GM19043 (cell line): Measurements from ENCODE around the gene PKLR.
"Not testable (repeated sequence)": the region's sequence is repeated elsewhere in the genome, so short reads cannot be mapped to it uniquely, and the experiment has no call there.

Source experiments
- ATAC-seq: cut with Tn5 transposase; IDR thresholded peaks from one replicate; pipeline ENCODE4 v1.9.1; 2021; ENCODE audit warnings: low read depth; ENCODE audit not compliant: unreplicated experiment

Gene PKLR

DNA sequence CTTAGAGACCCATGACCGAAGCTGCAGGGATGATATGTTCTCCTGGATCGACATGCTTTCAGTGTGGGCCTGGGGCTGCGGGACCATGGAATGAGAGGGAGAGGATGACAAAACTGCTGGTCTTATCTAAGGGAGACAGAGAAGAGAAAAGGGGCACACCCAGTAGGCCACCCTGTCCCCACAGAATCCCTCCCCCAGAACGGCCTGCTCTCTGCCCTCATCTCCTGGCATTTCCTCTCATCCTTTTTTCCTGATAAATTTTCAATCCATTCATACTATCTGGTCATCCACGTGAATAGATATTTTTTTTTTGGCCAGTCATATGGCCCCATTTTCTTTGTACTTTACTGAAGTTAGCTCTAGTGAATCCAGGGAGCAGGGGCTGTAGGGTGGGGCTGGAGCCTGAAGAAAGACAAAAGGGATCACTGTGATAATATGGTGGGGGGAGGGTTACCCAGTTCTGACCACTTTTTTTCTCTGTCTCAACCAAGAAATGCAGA lies at the start of gene PKLR:
Gene PKLR (minus strand): TSS at position 97 of the 500 bp plus-strand sequence. CDS start 43 bp downstream, at position 54.
- no peak for ATAC-seq

DNA sequence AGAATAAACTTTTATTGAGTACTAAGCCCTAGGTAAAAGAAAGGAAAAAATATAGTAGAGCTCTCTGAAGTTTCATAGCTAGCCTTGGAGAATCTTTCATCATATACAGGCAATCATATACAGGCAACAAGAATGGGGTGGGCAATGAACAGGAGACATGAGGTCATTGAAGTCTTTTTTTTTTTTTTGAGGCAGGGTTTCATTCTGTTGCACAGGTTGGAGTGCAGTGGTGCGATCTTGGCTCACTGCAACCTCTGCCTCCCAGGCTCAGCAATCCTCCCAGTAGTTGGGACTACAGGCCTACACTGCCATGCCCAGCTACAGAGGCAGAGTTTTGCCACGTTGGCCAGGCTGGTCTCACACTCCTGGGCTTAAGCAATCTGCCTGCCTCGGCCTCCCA lies 41.6 kb upstream of the PKLR start:
- ATAC-seq: no peak

DNA sequence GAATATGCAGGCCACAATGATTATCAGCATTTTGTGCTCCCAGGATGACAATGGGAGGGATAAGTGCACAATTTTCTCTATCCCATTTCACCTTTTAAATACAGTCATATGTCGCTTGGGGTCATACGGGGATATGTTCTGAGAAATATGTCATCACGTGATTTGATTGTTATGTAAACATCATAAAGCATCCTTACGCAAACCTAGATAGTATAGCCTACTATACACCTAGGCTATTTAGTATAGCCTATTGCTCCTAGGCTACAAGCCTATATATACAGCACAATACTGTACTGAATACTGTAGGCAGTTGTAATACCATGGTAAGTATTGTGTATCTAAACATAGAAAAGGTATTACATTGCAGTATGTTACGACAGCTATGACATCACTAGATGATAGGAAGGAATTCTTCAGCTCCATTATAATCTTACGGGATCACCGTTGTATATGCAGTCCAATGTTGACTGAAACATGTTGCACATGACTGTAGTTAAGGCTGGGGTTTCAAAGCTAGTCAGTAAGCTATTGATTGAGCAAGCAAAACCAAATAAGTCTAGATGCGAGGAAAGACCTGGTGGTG lies 38.4 kb upstream of the PKLR start:
- ATAC-seq: no peak

DNA sequence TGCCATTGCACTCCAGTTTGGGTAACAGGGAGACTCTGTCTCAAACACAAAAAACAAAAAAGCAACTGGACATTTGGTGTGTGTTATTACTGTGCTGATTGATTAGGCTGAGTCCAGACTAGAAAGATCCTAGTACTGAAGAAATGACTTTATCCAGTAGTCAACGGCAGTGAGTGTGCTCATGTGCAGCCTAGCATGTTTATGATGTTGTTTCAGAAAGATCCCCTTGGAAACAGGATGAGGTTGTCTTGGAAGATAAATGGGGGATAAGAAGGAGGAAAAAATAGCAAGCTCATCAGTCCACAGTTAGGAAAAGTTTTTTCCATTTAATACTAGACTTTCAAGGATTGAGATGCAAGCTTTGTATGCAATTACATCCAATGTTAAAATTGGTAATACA lies 33.7 kb upstream of the PKLR start:
- ATAC-seq: no peak

DNA sequence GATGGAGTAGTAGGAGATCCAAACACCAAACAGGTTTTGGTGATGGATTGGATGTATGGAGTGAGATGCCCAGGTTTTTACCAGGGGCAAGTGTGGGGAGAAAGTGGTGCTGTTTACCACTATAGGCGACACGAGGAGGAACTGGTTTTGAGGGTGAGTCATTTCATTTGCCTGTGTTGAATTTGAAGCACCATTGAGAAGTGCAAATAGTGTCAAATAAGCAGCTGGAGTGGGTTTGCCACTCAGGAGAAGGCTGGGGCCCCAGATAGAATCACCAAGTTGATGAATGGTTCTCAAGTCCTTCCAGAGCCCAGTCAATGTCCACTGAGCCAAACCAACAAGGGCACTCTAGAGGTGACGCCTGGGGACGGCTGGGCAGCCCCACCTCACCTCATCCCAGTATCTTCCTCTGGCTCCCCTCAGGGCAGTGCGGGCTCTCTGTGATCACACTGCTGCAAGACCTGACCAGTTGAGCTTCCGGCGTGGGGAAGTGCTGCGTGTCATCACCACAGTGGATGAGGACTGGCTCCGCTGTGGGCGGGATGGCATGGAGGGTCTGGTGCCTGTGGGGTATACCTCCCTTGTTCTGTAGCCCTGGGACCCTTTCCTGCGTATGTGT lies 28.9 kb upstream of the PKLR start:
- no peak for ATAC-seq

DNA sequence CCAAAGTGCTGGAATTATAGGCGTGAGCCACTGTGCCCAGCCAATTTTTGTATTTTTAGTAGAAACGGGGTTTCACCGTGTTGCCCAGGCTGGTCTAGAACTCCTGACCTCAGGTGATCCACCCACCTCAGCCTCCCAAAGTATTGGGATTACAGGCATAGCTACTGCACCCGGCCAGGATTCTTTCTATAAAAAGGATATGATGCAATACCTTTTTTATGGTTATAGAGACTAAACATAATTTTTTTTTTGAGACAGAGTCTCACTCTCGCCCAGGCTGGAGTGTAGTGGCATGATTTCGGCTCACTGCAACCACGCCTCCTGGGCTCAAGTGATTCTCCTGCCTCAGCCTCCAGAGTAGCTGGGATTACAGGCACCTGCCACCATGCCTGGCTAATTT lies 27.6 kb upstream of the PKLR start:
- not testable (repeated sequence) for ATAC-seq

DNA sequence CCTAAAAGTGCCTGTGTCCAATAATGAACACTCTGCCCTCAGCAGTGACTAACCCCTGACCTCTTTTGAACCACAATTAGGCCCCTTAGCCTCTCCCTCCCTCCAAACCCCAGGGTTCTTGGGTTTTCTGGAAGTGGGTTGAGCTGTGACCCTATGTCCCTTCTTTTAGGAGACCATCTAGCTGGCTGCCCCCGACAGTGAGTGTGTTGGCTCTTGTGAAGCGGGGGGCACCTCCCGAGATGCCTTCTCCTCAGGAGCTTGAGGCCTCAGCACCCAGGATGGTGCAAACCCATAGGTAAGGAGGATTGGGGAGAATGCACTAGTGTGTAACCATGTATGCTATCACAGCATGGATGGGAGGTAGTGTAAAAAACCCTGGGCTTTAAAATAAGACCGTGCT lies 26.7 kb upstream of the PKLR start:
- no peak for ATAC-seq

DNA sequence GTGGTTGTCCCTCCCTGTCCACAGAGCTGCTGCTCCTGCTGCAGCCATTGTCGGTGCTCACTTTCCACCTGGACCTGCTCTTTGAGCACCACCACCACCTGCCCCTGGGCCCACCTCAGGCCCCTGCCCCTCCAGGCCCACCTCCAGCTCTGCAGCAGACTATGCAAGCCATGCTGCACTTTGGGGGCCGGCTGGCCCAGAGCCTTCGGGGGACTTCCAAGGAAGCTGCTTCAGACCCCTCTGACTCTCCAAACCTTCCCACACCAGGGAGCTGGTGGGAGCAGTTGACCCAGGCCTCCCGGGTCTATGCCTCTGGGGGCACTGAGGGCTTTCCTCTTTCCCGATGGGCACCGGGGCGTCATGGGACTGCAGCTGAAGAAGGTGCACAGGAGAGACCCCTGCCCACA lies 25.4 kb upstream of the PKLR start:
- no peak for ATAC-seq

DNA sequence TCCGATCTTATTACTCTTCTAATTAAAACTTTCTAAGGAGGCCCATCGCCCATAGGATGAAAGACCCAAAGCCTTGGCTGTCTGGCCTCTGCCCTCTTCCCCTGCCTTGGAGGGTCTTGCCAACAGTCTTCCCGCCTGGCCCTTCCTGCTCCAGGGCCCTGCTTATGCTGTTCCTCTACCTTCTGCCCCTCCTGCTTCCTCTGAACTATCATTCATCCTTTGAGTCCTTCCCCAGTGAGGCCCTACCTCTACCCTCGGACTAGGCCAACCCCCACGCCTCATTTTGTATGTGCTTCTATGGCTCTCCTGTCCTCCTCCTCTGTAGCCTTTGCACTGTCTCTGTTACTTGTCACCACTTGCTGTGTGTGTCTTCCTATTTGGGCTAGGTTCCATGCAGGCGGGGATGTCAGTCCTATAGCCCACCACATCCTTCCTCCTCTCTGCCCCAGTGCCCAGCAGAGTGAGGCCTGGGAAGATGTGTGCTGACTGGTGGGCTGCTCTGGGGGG lies 24.8 kb upstream of the PKLR start:
- ATAC-seq: no peak

DNA sequence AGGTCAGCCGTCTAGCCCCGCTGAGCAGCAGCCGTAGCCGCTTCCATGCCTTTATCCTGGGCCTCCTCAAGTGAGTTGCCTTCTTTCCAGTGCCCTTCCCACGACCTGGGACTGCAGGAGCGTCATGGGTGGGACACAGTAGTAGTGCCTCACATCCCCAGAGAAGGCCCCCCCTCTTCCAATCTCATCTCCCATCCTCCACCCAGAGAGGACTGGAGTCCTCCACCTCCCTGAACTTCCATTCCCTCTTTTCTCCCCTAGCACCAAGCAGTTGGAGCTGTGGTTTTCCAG lies 24.3 kb upstream of the PKLR start:
- no peak for ATAC-seq

DNA sequence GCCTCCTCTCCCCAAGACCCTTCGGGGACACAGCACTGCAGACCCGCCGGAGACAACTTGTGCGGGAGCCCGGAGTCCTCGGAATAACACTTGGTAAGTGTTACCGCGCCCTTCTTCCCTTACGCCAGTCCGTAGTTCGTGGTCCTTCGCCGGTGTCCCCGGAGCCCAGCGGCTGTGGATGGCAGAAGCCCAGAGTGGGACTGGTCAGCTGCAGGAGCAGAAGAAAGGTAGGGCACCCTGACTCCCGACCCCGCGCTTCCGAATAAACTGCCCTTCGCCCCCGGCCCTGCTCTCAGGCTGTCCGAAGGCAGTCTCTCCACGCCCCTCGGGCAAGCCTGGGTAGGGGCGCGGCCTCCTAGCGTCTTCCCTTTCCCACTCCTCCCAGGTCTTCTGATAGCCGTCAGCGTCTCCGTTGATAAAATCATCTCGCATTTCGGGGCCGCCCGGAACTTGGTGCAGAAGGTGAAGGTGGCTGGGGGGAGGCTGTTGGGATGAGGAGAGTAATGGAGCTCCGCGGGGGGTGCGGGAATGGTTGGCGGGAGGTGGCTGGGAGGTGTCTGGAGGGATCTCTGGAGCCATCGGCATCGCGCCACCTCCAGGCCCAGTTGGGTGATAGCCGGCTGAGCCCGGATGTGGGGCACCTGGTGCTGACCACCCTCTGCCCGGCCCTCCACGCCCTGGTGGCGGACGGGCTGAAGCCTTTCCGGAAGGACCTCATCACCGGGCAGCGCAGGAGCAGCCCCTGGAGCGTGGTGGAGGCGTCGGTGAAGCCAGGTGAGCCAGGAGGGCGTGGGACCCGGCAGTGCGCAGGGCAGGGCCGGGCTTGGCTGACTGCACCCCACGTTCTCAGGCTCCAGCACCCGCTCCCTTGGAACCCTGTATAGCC lies 23.7 kb upstream of the PKLR start:
- no peak for ATAC-seq

DNA sequence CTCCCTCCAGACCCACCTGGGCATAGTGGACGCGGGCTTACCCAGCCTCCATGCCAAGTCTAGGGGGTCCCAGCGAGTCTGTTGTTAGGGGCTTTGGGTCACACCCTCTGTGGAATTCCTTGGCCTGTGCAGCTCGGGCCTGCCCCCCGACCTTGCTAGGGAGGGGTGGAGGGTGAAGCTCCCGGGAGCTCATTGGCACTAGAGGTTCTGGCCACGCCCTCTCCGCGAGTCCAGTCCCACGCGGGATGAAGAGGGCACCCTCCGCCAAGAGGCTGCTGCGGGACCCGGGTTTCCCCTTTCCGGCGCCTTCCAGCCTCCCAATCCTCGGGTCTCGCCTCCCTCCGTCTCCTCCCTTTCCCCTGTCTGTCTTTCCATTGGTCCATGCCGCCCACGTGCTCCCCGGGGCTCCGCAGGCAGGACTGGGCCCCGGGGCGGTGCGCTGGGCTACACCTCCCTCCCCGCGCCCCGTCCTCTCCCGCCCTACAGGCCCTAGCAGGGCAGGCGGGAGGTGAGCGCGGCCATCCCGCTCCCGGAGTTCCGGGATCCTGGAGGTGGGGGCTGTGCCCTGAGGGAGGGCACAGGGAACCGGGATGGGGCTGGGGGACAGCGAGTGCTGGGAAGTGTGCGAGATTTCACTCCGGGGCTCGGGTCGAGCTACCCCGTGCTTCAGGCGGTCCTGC lies 22.9 kb upstream of the PKLR start:
- ATAC-seq: peak; percentile 69

DNA sequence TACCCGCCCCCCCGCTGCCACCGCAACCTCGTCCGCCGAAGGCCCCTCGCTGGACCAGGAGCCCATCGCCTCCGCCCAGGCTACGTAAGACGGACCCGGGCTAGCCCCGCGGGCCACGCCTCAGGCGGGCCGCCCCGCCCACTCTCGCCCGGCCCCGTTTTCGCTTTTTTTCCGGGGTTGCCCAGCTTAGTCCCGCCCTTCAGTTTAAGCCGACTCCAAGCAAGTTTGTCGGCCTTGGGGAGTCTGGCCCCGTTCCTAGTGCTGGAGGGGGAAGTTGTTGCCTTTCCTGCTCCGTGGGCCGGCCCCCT lies 22.4 kb upstream of the PKLR start:
- ATAC-seq: peak; percentile 33

DNA sequence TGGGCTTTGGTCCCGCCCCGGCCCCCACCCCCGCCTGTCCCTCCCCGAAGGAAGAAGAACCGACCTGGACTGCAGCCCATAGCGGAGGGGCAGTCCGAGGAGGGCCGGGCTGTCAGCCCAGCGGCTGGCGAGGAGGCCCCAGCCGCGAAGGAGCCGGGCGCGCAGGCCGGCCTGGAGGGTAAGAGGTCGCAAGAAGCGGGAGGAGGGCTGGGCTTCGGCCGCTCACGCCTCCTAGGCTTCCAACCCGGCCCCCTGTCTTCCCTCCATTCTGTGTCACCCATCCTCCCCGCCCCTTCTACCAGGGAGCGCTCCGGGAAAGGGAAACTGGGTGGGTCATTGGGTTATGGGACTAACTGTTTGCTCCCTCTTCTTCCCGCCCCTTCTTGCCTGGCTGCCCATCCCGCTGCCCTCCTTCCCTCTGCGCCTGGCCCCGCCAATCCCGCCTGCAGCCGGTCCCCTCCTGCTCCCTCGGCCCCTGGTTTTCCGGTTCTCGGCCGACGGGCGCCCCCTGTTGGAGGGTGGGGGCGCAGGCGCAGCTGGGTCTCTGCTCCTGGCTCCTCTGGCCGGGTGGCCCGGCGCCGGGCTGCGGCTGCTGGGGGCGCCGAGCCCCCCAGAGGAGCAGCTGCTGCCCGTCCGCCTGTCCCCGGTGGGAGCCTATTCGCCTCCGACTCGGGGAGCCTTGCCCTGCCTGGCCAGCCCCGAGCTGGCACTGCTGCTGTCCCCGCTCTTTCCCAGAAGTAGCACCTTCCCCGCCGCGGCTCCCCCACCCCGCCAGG lies 21.9 kb upstream of the PKLR start:
- ATAC-seq: peak; percentile 28

DNA sequence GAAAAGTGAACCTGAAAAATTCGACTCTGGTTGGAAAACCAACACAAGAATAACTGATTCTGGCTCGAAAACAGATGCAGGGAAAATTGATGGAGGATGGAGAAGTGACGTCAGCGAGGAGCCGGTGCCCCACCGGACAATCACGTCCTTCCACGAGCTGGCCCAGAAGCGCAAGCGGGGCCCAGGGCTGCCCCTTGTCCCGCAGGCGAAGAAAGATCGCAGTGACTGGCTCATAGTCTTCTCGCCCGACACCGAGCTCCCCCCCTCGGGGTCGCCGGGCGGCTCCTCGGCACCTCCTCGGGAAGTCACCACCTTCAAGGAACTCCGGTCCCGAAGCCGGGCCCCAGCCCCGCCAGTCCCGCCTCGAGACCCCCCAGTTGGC lies 21.3 kb upstream of the PKLR start:
- ATAC-seq: no peak

DNA sequence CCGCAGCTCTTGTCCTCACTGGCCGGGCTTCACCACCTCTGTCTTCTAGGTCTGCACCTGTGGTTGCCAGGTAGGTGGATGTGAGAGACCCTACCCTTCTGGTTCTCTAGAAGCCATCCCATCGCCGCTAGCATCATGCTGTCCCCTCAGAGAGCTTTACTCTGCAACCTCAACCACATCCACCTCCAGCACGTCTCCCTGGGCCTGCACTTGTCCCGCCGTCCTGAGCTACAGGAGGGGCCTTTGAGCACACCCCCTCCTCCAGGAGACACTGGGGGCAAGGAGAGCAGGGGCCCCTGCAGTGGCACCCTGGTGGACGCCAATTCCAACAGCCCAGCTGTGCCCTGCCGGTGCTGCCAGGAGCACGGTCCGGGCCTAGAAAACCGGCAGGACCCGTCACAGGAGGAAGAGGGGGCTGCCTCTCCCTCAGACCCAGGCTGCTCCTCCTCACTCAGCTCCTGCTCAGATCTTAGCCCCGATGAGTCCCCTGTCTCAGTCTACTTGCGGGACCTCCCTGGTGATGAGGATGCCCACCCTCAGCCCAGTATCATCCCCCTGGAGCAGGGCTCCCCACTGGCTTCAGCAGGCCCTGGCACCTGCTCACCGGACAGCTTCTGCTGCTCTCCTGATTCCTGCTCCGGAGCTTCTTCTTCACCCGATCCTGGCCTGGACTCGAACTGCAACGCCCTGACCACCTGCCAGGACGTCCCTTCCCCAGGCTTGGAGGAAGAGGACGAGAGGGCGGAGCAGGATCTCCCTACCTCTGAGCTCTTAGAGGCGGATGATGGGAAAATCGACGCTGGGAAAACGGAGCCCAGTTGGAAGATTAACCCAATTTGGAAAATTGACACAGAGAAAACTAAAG lies 20.6 kb upstream of the PKLR start:
- ATAC-seq: no peak

DNA sequence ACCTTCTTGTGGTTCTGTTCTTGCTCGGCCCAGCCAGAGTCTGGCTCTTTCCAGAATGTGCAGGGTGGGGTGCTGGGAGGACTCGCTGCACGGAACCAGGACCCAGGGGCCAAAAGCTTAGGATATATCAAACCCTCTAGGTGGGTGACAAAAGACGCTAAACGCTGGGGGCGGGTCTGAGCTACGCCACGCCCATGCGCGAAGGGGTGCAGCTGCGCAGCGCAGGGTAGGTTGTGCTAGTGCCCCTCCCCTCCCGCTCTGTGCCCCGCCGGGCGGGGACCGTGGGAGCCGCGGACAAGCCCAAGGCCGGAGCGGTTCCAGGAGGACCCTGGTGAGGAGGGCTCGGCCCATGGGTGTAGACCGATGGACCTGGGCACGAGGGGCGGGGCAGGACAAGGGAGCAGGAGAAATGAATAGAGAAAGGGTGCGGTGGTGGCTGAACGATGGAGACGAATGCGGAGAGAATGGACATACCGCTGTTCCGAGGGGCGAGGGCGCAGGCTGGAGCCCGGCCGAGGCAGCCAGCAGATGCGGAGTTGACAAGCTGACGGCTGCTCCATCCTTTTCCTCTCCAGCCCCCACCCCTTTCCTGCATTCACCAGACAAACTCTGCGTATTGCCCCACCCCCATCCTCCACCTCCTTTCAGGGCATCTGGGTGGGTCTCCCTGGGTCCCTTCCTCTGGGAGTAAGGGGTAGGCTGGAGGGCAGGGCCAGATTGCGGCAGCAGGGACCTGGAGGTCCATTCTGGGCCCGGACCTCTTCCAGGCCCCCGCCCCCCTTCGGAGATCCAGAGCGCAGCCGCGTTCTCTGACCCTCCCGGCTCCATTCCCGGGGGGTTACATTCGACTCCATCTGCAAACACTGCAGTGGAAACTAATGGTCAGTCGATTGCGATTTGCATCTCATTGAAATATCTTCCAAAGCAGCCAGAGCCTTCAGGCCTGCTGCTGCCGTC lies 19.7 kb upstream of the PKLR start, which contains the start of gene RUSC1:
Gene RUSC1 (plus strand): TSS at position 234 of the 957 bp plus-strand sequence. CDS start 880 bp downstream, outside the sequence.
- no peak for ATAC-seq

DNA sequence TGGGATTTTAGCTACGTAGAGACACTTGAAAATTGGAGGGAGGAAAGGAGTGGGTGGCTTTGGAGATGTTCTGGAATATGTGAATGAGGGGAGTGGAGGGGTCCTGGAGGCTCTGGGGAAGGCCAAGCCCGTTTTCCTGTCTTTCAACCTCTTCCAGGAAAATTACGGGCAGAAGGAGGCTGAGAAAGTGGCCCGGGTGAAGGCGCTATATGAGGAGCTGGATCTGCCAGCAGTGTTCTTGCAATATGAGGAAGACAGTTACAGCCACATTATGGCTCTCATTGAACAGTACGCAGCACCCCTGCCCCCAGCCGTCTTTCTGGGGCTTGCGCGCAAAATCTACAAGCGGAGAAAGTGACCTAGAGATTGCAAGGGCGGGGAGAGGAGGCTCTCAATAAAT lies 19.0 kb upstream of the PKLR start:
- ATAC-seq: no peak
